Effector memory CD4-positive, alpha-beta T cell (primary cell): Measurements from ENCODE around the gene TCF7L2.
A peak's percentile ranks its signal among the peaks of the same experiment; 100 is the strongest.
"Not testable (repeated sequence)": the region's sequence is repeated elsewhere in the genome, so short reads cannot be mapped to it uniquely, and the experiment has no call there.

Experiments
- DNase-seq, 3 donors: peaks; one replicate each; pipeline ENCODE4 v3.0.0-alpha.2; 2020
- H3K27ac ChIP-seq: 2 replicates; pipeline ENCODE4 v1.7.0; 2013; ENCODE audit warnings: mild to moderate bottlenecking, low read length, moderate library complexity; ENCODE audit not compliant: insufficient read depth, poor library complexity, severe bottlenecking
- H3K27me3 ChIP-seq: replicated peaks from 2 replicates; pipeline ENCODE4 v1.7.0; 2013; ENCODE audit warnings: mild to moderate bottlenecking, low read length; ENCODE audit not compliant: insufficient read depth, control insufficient read depth, poor library complexity, severe bottlenecking
- H3K36me3 ChIP-seq: 2 replicates; pipeline ENCODE4 v1.7.0; 2013; ENCODE audit warnings: mild to moderate bottlenecking, low read length, moderate library complexity; ENCODE audit not compliant: control insufficient read depth, insufficient read depth
- H3K4me1 ChIP-seq: 2 replicates; pipeline ENCODE4 v1.7.0; 2013; ENCODE audit warnings: low read length, mild to moderate bottlenecking; ENCODE audit not compliant: control insufficient read depth, insufficient read depth, poor library complexity, severe bottlenecking
- H3K4me3 ChIP-seq: 2 replicates; pipeline ENCODE4 v1.7.0; 2013; ENCODE audit warnings: low read length, low read depth, mild to moderate bottlenecking; ENCODE audit not compliant: insufficient read depth, poor library complexity, severe bottlenecking
- H3K9me3 ChIP-seq: 2 replicates; pipeline ENCODE4 v1.7.0; 2013; ENCODE audit warnings: mild to moderate bottlenecking, low read length, moderate library complexity; ENCODE audit not compliant: control insufficient read depth

TCF7L2 gene

DNA sequence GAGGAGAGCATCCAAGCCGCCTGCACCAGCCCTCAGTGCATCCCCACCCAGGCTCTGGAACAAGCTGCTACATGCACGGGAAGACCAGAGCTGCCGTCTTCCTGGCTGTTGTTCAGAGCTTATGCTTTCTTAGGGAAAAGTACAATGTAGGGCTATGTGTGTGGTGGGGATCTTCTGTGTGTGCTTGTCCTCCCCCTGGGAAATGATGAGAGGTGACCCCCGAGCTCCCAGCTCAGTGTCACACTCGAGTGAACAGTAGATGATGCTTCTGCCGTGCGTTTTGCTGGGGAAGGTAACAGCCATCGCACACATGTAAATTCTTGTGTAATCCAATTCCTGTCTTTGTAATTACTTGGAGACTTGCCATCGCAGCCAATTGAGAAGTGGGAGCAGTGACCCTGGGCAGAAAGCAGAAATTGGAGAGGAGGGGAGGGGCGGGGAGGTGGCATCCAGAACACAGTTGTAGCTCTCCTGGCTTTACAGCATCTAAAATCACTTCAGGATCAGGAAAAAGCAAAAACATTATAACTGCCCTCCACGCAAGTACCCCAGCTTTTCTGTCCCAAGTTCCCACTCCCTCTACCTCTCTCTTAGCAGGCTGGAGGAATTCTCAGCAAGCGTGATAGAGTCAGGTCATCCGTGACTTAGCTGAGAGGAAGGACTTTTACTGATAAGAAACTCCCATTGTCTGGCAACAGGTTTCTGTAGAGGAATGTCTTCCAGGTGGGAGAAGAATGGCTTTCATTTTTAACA, 149.6 kb downstream of the TCF7L2 start:
- DNase-seq = no peak

DNA sequence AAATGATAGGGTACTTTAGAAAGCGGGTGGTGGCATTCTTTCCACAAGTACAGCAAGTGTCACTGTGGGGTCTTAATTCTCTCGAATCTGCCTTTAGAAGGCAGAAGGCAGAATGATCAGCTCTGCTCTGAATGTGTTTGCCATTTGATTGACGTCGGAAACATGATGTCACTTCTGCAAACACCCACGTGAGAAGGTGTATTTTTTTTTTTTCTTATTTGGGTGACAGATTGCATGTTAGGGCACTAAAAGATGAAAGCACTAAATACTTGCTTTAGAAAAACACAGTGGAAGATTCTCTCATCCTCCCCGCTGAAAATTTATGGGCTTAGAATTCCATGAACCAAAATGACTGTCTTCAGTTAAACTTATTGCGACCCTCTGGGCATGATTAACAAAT, 150.2 kb downstream of the TCF7L2 start:
- no peak for DNase-seq
- Histone ChIP-seq H3K4me1 (no peaks in the 10 kb centered on the region), H3K27ac (no peak overlapping the region), H3K9me3 (no peaks in the 10 kb centered on the region), H3K27me3 (no peaks in the 10 kb centered on the region), H3K36me3 (no peaks in the 10 kb centered on the region), H3K4me3 (no peak overlapping the region)

More for the DNA sequence above, 149.6 kb downstream of the TCF7L2 start:
- H3K9me3 ChIP-seq = no peaks in the 10 kb centered on the region
- no peaks in the 10 kb centered on the region for H3K27me3 ChIP-seq
- no peak overlapping the region for H3K4me3 ChIP-seq
- no peaks in the 10 kb centered on the region for H3K36me3 ChIP-seq
- no peak overlapping the region for H3K27ac ChIP-seq
- no peaks in the 10 kb centered on the region for H3K4me1 ChIP-seq

DNA sequence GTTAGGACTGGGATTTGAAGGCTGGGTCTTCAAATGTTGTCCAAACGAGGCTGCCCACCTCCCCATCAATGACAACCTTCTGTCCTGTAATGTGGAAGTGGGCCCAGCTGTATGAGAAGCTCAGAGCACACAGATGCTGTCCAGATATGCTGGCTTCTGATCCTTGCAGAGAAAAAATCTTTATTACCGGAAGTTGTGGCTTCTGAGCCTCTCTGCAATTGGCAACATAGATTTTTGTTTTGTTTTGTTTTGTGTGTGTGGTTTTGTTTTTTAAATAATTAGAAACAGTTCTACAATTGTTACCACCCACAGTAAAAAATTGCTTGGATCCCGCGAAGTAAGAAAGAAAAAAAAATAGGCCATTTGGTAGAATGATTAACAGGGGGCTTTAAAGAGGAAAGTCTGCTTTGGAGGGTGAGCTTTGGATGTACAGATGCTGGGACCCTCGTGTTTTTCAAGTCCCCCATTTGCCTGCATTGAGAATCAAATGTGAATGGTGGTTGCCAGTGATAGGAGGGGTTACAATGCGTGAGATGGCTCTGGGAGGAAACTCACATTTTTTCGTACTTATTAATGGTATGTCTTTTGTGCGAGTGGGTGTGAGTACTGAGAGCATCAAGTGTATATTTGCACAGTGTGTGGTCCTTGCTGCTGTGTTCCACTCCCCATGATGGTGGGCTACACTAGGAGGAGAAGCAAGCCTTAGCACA, 153.2 kb downstream of the TCF7L2 start:
- DNase-seq = no peak
- Histone ChIP-seq H3K27me3 (no peaks in the 10 kb centered on the region), H3K4me1 (no peaks in the 10 kb centered on the region), H3K36me3 (no peaks in the 10 kb centered on the region), H3K4me3 (no peak overlapping the region), H3K9me3 (no peaks in the 10 kb centered on the region), H3K27ac (no peak overlapping the region)

DNA sequence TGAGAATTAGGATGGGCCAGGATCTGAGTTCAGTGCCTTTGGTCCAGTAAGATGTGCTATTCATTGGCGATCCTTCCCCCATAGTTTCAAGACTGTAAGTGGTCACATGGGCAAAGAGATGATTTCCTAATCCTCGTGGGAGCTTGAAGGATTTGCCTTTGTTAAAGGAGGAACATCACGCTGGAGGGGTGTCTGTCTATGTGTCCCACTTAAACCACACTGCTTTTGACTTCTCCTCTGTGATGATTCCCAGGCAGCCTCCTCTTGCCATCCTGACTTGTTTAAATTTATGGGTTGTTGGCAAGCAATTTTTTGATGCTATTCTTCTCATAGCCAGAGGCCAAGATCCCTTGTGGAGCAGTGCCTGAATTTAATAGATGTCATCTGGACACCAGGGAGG, 154.0 kb downstream of the TCF7L2 start:
- Histone ChIP-seq H3K9me3 (no peaks in the 10 kb centered on the region), H3K4me3 (no peak overlapping the region), H3K36me3 (no peaks in the 10 kb centered on the region), H3K27ac (no peak overlapping the region), H3K4me1 (no peaks in the 10 kb centered on the region), H3K27me3 (no peaks in the 10 kb centered on the region)
- no peak for DNase-seq

DNA sequence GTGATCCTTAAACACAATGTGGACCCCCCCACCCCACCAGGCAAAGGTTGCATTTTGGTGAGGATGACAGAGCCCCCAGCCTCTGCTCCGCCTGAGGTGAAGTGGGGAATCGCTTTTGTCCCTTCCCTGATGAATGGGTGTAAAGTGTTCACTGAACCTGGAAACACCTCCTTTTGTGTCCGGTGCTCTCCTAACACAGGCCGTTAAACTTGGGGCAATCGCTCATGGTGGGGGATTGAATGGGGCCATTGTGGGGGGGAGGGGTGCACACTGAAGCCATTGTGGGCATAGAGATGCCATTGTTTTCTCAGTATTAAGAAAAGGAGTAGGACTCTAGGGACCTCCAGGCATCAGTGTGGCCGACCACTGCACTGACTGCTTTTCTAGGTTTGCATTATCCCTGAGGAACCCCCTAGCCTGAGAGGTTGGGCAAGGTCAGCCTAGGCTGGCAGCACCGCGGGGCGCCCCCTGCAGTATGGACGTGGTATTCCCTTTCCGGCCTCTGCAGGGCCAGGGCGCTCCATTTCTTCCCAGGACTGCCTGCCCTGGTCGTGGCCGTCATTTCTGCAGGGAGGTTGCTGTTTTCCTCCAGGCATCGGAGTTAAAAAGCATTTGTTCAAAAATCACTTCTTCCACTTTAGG, 158.3 kb downstream of the TCF7L2 start:
- Histone ChIP-seq H3K9me3 (no peaks in the 10 kb centered on the region), H3K27me3 (no peaks in the 10 kb centered on the region), H3K4me1 (no peaks in the 10 kb centered on the region), H3K27ac (no peak overlapping the region), H3K36me3 (no peaks in the 10 kb centered on the region), H3K4me3 (no peak overlapping the region)
- DNase-seq = peak in 1 of 3 donors; percentile 2

DNA sequence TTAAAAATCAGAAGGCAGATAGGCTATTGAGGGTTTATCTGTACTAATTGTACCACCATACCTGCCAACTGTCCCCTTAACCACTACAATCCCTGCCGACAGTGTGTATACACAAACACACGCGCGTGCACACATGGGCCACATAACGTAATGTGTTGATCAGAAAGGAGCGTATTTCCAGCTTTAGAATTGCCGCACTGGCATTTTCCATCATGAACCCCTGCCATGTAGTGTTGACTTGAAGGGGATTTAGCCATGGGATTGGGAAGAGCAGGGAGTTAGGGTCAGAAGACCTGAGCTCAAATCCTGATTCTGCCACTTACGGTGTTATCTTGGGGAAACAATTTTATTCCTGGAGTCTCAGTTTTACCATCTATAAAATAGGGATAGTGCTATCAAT, 158.9 kb downstream of the TCF7L2 start:
- H3K27me3 ChIP-seq = no peaks in the 10 kb centered on the region
- no peak overlapping the region for H3K27ac ChIP-seq
- no peak overlapping the region for H3K4me3 ChIP-seq
- DNase-seq = no peak
- no peaks in the 10 kb centered on the region for H3K36me3 ChIP-seq
- H3K9me3 ChIP-seq = no peaks in the 10 kb centered on the region
- no peaks in the 10 kb centered on the region for H3K4me1 ChIP-seq

DNA sequence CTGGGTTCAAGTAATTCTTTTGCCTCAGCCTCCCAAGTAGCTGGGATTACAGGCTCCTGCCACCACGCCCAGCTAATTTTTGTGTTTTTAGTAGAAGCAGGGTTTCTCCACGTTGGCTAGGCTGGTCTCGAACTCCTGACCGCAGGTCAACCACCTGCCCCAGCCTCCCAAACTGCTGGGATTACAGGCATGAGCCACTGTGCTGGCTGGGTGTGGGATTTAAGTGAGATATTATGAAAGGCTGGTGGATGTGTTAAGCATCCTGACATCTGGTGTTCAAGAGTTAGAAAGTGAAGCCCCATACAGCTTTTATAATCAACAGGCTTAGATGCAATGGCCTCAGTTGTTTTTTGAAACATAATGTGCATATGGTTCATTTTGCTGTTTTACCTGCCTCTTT, 159.4 kb downstream of the TCF7L2 start:
- H3K9me3 ChIP-seq, DNase-seq, H3K4me3 ChIP-seq, H3K4me1 ChIP-seq, H3K27ac ChIP-seq, H3K36me3 ChIP-seq, H3K27me3 ChIP-seq: not testable (repeated sequence)

DNA sequence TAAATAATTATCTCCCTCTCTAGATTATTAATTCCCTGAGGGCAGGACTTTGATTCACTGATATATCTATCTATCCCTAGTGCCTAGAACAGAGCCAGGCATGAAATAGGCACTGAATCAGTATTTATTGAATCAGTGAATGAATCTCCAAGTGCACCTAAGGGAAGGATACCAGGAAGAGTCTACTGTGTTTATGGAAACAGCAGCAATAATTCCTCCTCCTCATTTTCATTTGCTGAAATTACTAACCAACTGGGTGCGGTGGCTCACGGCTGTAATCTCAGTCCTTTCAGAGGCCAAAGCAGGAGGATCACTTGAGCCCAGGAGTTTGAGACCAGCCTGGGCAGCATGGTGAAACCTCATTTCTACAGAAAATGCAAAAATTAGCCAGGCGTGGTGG, 161.2 kb downstream of the TCF7L2 start:
- no peak for DNase-seq
- Histone ChIP-seq H3K27ac (no peak overlapping the region), H3K4me3 (no peak overlapping the region), H3K27me3 (no peaks in the 10 kb centered on the region), H3K36me3 (no peaks in the 10 kb centered on the region), H3K9me3 (no peaks in the 10 kb centered on the region), H3K4me1 (no peaks in the 10 kb centered on the region)

DNA sequence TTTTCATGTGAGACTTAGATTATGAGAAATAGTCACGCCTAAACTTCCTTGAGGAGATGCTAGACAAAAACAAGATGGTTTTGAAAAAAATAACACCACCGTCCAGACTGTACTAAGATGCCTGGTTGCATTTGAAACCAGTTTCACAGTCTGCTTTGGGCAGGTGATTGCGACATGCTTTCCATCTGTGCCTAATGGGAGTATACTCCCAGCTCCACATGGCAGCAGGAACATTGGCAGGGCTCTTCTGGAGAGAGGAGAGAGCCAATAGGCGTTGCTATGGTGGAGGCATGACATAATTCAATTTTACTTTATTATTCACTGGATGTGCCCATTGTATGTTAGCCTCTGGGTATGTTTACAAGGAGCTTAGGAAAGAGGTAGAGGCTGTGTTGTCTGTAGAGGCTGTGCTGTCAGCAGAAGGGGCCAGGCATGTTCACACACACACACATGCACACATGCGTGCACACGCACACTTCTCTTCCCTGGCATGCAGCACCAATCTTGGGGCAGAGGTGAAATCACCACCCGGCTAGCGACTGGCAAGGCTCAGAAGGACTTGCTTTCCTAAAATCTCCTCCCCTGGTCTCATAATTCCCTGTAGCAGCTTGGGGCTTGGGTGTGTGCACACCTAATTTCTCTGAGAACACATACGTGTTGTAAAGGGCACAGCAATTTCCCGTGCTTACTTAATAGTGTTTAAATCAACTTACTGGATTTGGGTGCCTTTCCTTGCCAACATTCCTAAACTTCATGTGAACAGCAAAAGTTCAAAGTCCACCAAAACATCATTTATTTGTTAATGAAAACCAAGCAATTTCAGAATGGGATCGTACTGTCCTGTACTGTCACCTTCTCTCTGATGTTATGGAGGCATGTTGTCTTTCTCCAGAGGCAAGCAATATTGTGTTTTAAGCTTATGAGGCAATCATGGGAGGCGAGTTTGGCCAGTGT, 162.1 kb downstream of the TCF7L2 start:
- DNase-seq = no peak
- Histone ChIP-seq H3K4me3 (no peak overlapping the region), H3K9me3 (no peaks in the 10 kb centered on the region), H3K27ac (no peak overlapping the region), H3K4me1 (no peaks in the 10 kb centered on the region), H3K27me3 (no peaks in the 10 kb centered on the region), H3K36me3 (no peaks in the 10 kb centered on the region)
